GM12878 (cell line): ENCODE measurements around the gene NAPEPLD. TPM values are rescaled to one million over a fixed set of nuclear protein-coding genes. Genes with fewer than 3 reads are reported as not detected.
"Not testable (repeated sequence)": the region's sequence is repeated elsewhere in the genome, so short reads cannot be mapped to it uniquely, and the experiment has no call there.

Source experiments
- ATAC-seq: fragments of 200-7000 bp; cut with Tn5 transposase; 3 replicates; pipeline ENCODE4 v1.9.1; 2020; ENCODE audit warnings: mild to moderate bottlenecking, moderate library complexity
- BruUV-seq: library from RNA; stranded (reverse); fragments of 400-500 nt; replicated peaks from 2 replicates; lab custom pipeline; 2021; lab: Mats Ljungman, UMichigan
- CTCF ChIA-PET: fragments of 300-600 bp; sonication (Branson Sonifier 250); formaldehyde crosslinking; extraction: SDS; loops from one replicate; lab custom pipeline; 2021; ENCODE audit warnings: inconsistent platforms; lab: Yijun Ruan, JAX
- POLR2A ChIA-PET: fragments of 350-600 bp; formaldehyde crosslinking; extraction: SDS; loops from one replicate; lab custom pipeline; 2021; ENCODE audit warnings: inconsistent platforms; lab: Charles Lee
- RAD21 ChIA-PET: fragments of 300-600 bp; sonication (Branson Sonifier 250); formaldehyde crosslinking; loops from one replicate; lab custom pipeline; 2023; ENCODE audit warnings: antibody characterized with exemption; ENCODE audit not compliant: unreplicated experiment; lab: Charles Lee
- SMC1A ChIA-PET: fragments of 300-600 bp; sonication (Branson Sonifier 250); formaldehyde crosslinking; loops from one replicate; lab custom pipeline; 2023; ENCODE audit not compliant: unreplicated experiment, uncharacterized antibody; lab: Charles Lee
- DNase-seq: peaks from one replicate; pipeline ENCODE4 v3.0.0-alpha.2; 2011; ENCODE audit warnings: low read depth, low spot score
- FAIRE-seq: peaks from 3 replicates; lab custom pipeline; 2011; peaks lifted over from hg19 to GRCh38; lab: Jason Lieb, UNC
- H2AFZ ChIP-seq: 2 replicates; pipeline ENCODE4 v1.6.0; 2011; ENCODE audit warnings: low read depth, low read length, control low read depth; ENCODE audit not compliant: control insufficient read depth
- H3K27ac ChIP-seq: 2 replicates; pipeline ENCODE4 v1.5.1; 2011; ENCODE audit warnings: control low read depth; ENCODE audit not compliant: control insufficient read depth, insufficient read depth
- H3K27me3 ChIP-seq, 2 experiments: replicated peaks in 1 of 2; 2 replicates each; pipeline versions ENCODE4 v1.6.0 to v1.6.1; 2011; ENCODE audit warnings: low read length in 1 of 2; ENCODE audit not compliant: control insufficient read depth in 2 of 2, insufficient read depth in 2 of 2
- H3K36me3 ChIP-seq, 2 experiments: 2 replicates each; pipeline ENCODE4 v1.5.1; 2011; ENCODE audit warnings: low read length in 1 of 2; ENCODE audit not compliant: control insufficient read depth in 2 of 2, insufficient read depth in 2 of 2
- H3K4me1 ChIP-seq: 2 replicates; pipeline ENCODE4 v1.6.1; 2011; ENCODE audit warnings: mild to moderate bottlenecking, low read length, moderate library complexity, mixed read lengths; ENCODE audit not compliant: control insufficient read depth, insufficient read depth
- H3K4me2 ChIP-seq: 2 replicates; pipeline ENCODE4 v1.6.0; 2011; ENCODE audit warnings: control low read depth; ENCODE audit not compliant: control insufficient read depth, insufficient read depth
- H3K4me3 ChIP-seq: fragments of 200-600 bp; sonication (generic); 2 replicates; pipeline ENCODE4 v1.5.1; 2016
- H3K79me2 ChIP-seq: 2 replicates; pipeline ENCODE4 v1.6.0; 2011; ENCODE audit warnings: low read length; ENCODE audit not compliant: control insufficient read depth, insufficient read depth
- H3K9ac ChIP-seq: 2 replicates; pipeline ENCODE4 v1.8.0; 2011; ENCODE audit warnings: low read length, control low read depth, mixed read lengths; ENCODE audit not compliant: control insufficient read depth, insufficient read depth
- H3K9me3 ChIP-seq: replicated peaks from 3 replicates; pipeline ENCODE4 v1.5.1; 2011; ENCODE audit warnings: mild to moderate bottlenecking, low read length; ENCODE audit not compliant: control insufficient read depth, insufficient read depth
- H4K20me1 ChIP-seq: 2 replicates; pipeline ENCODE4 v1.6.0; 2011; ENCODE audit not compliant: control insufficient read depth, insufficient read depth
- CREM ChIP-seq: IDR thresholded peaks from 2 replicates; pipeline ENCODE4 v1.6.1; 2014; ENCODE audit warnings: antibody characterized with exemption, low read depth
- CTCF ChIP-seq, 3 experiments: IDR thresholded peaks in 2 of 3; conservative IDR thresholded peaks in 1 of 3; 2 replicates each; pipeline ENCODE4 v1.5.1; 2011; ENCODE audit warnings: low read depth in 3 of 3, low read length in 3 of 3, mild to moderate bottlenecking in 3 of 3, control low read depth in 2 of 3, moderate library complexity in 2 of 3, inconsistent platforms in 1 of 3, mixed read lengths in 1 of 3; ENCODE audit not compliant: control insufficient read depth in 2 of 3, insufficient read depth in 1 of 3; ENCODE audit errors: extremely low read depth in 1 of 3
- NFXL1 ChIP-seq: fragments of 450-650 bp; IDR thresholded peaks from 2 replicates; pipeline ENCODE4 v1.6.1; 2017; ENCODE audit warnings: antibody characterized with exemption, mild to moderate bottlenecking, borderline replicate concordance
- NRF1 ChIP-seq: conservative IDR thresholded peaks from 2 replicates; pipeline ENCODE4 v1.6.1; 2011; ENCODE audit warnings: mild to moderate bottlenecking, low read depth, low read length, improper control_type of control experiment
- RAD21 ChIP-seq: IDR thresholded peaks from 2 replicates; pipeline ENCODE4 v1.6.1; 2011; ENCODE audit warnings: mild to moderate bottlenecking, low read depth, low read length, moderate library complexity; ENCODE audit not compliant: insufficient read depth
- SPI1 ChIP-seq: IDR thresholded peaks from 2 replicates; pipeline ENCODE4 v1.6.1; 2011; ENCODE audit warnings: low read depth, mild to moderate bottlenecking, low read length, moderate library complexity, borderline replicate concordance; ENCODE audit not compliant: insufficient read depth
- SREBF1 ChIP-seq: IDR thresholded peaks from 2 replicates; pipeline ENCODE4 v1.6.1; 2012; ENCODE audit warnings: mild to moderate bottlenecking, low read length
- ZNF274 ChIP-seq: IDR thresholded peaks from one replicate; pipeline ENCODE4 v1.8.0; 2011; ENCODE audit not compliant: insufficient read length, insufficient read depth
- WGBS: methylation state at CpG from one replicate; pipeline ENCODE4 v1.1.6; 2016; ENCODE audit warnings: low lambda C conversion rate; ENCODE audit not compliant: insufficient replicate concordance, insufficient coverage; ENCODE audit errors: missing lambda C conversion rate; 5-methylcytosine and 5-hydroxymethylcytosine counted together
- in situ Hi-C: fragments of 300-500 bp; cut with MboI; formaldehyde crosslinking; loops from 9 replicates; pipeline ENCODE4 v1.14.3; 2018; ENCODE audit warnings: mixed read lengths
- intact Hi-C: fragments of 100-400 bp; cut with micrococcal nuclease; formaldehyde crosslinking; loops from one replicate; pipeline ENCODE4 v1.14.2; 2022; ENCODE audit not compliant: unreplicated experiment
- polyA plus RNA-seq, 11 experiments: library from polyadenylated mRNA; depleted of rRNA in 4 of 11; unstranded in 6 of 11; stranded (reverse) in 5 of 11; fragments of >200 nt; fragmentation: Nextera tagmentation in 4 of 11; fragmentation: Illumina TruSeq in 1 of 11; extraction: Ambion mirVana in 4 of 11; extraction: Trizol in 1 of 11; gene quantifications; 1 replicate in 1 of 11; 2 replicates in 10 of 11; pipeline versions ENCODE4 v1.2.1 to v1.2.3, GENCODE V29; 2011 to 2016; ENCODE audit warnings: inconsistent platforms in 2 of 11, missing spikeins in 2 of 11, low read depth in 1 of 11
- total RNA-seq, 4 experiments: library from RNA; depleted of rRNA in 3 of 4; stranded (reverse); fragments of >200 nt in 3 of 4; fragmentation: Illumina TruSeq in 1 of 4; extraction: Trizol in 1 of 4; gene quantifications; 2 replicates each; pipeline versions ENCODE4 v1.2.1 to v1.2.3, GENCODE V29; 2013 to 2021

The NAPEPLD gene
- total and polyA plus RNA-seq, 10 of the 15 experiments (the other 5 are each of a cell fraction or from before 2014, with no cell fraction given) = 6.0 to 16.2 (median 8.6) TPM

GRCh38 chr7:103094102-103094501 lies 54.8 kb downstream of the NAPEPLD start:
- ATAC-seq = no peak
- no peak overlapping the region for H3K27ac ChIP-seq
- peaks cover 0 to 13% of the 10 kb centered on the region in 2 experiments; a peak in 2 of 4 replicates for H3K36me3 ChIP-seq
- no peak overlapping the region for H3K9ac ChIP-seq
- 65% methylated on average over 3 of the region's 3 CpGs for WGBS
- H3K27me3 ChIP-seq = no peaks in the 10 kb centered on the region
- no TSS peak for BruUV-seq
- no peak for TF ChIP-seq NRF1
- peak in 2 of 3 experiments; percentile 18 to 26; a peak in 2 of 6 replicates for TF ChIP-seq CTCF (IDR thresholded peaks at IDR 0.05 in 2 of 3, conservative IDR thresholded peaks at IDR 0.05 in 1 of 3; ENCODE audit: control insufficient read depth in 2 of 3, extremely low read depth in 1 of 3, insufficient read depth in 1 of 3, low read depth in 3 of 3, low read length in 3 of 3)
- TF ChIP-seq RAD21 = peak; percentile 48
- TF ChIP-seq, all 136 proteins: peak for 2
- intact Hi-C loops = no loop called here
- in situ Hi-C loops = no loop called here
- H3K9me3 ChIP-seq = no peaks in the 10 kb centered on the region; the same call in 2 of the 3 replicates
- H2AFZ ChIP-seq = no peak overlapping the region
- no peak overlapping the region for H3K4me2 ChIP-seq
- DNase-seq (no peak), FAIRE-seq (no peak)
- no peak overlapping the region for H3K4me3 ChIP-seq
- ChIA-PET POLR2A (no interaction called here), SMC1A (no interaction called here), RAD21 (no interaction called here), CTCF (no interaction called here)
- H4K20me1 ChIP-seq = no peaks in the 10 kb centered on the region
- no peaks in the 10 kb centered on the region for H3K4me1 ChIP-seq
- H3K79me2 ChIP-seq = no peaks in the 10 kb centered on the region

- Histone ChIP-seq H3K4me2 (no peak overlapping the region), H3K27ac (no peak overlapping the region), H3K4me1 (no peaks in the 10 kb centered on the region), H3K36me3 (peaks cover 0 to 13% of the 10 kb centered on the region in 2 experiments; a peak in 2 of 4 replicates), H2AFZ (no peak overlapping the region), H3K9me3 (no peaks in the 10 kb centered on the region; the same call in 2 of the 3 replicates), H3K79me2 (no peaks in the 10 kb centered on the region), H3K4me3 (no peak overlapping the region), H3K27me3 (no peaks in the 10 kb centered on the region), H4K20me1 (no peaks in the 10 kb centered on the region), H3K9ac (no peak overlapping the region)
- intact Hi-C loops = no loop called here
- RAD21 ChIA-PET = no interaction called here
- POLR2A ChIA-PET = no interaction called here
- TF ChIP-seq ZNF274 (no peak), CREM (no peak), NFXL1 (no peak), NRF1 (no peak), SREBF1 (no peak), SPI1 (no peak)
- no peak for DNase-seq
- WGBS = 100% methylated on average over 1 of the region's 1 CpG
- in situ Hi-C loops = no loop called here
- SMC1A ChIA-PET = interaction anchor here (0.8 kb wide), 1 partner anchor 58 kb away, joined by 3 read pairs; no protein-coding TSS in a partner anchor
- BruUV-seq = no TSS peak
- ATAC-seq = no peak
- FAIRE-seq = no peak
- CTCF ChIA-PET = interaction anchor here (0.8 kb wide), 1 partner anchor 8 kb away, joined by 5 read pairs; no protein-coding TSS in a partner anchor
Observed at GRCh38 chr7:103093429-103093828, 55.5 kb downstream of the NAPEPLD start.

- DNase-seq, H4K20me1 ChIP-seq, FAIRE-seq, BruUV-seq, H3K4me3 ChIP-seq, in situ Hi-C loops, intact Hi-C loops, H3K27ac ChIP-seq, H2AFZ ChIP-seq, H3K4me2 ChIP-seq, H3K9ac ChIP-seq, H3K9me3 ChIP-seq, ATAC-seq, H3K79me2 ChIP-seq, SMC1A ChIA-PET, CTCF ChIA-PET, H3K27me3 ChIP-seq, H3K4me1 ChIP-seq: not testable (repeated sequence)
- POLR2A ChIA-PET = interaction anchor here (1.0 to 1.1 kb wide), 2 partner anchors 10 to 17 kb away, joined by 3 to 5 read pairs; partner anchors contain the start of genes ARMC10 and FBXL13
- peaks cover 0 to 11% of the 10 kb centered on the region in 2 experiments; a peak in 2 of 4 replicates for H3K36me3 ChIP-seq
- RAD21 ChIA-PET = interaction anchor here (0.6 kb wide), 1 partner anchor 1637 kb away, joined by 4 read pairs; no protein-coding TSS in a partner anchor
- WGBS = 100% methylated on average over 3 of the region's 4 CpGs
Observed at GRCh38 chr7:103092321-103092720, 56.6 kb downstream of the NAPEPLD start.
